Ishikawa (cell line): ENCODE results near the gene MYO5A.

Experiments
- CEBPB ChIP-seq: IDR thresholded peaks from 2 replicates; pipeline ENCODE4 v1.6.1; 2012
- CREB1 ChIP-seq: IDR thresholded peaks from 2 replicates; pipeline ENCODE4 v1.6.1; 2012; ENCODE audit warnings: low read depth
- EGR1 ChIP-seq: IDR thresholded peaks from 2 replicates; pipeline ENCODE4 v1.6.1; 2012
- EP300 ChIP-seq: IDR thresholded peaks from 2 replicates; pipeline ENCODE4 v1.6.1; 2012; ENCODE audit warnings: borderline replicate concordance
- FOXM1 ChIP-seq: IDR thresholded peaks from 2 replicates; pipeline ENCODE4 v1.6.1; 2012; ENCODE audit warnings: low read depth, borderline replicate concordance
- MAX ChIP-seq: IDR thresholded peaks from 2 replicates; pipeline ENCODE4 v1.6.1; 2012
- NFIC ChIP-seq: IDR thresholded peaks from 2 replicates; pipeline ENCODE4 v1.6.1; 2012
- RAD21 ChIP-seq: IDR thresholded peaks from 2 replicates; pipeline ENCODE4 v1.6.1; 2012; ENCODE audit warnings: low read depth
- REST ChIP-seq: IDR thresholded peaks from 2 replicates; pipeline ENCODE4 v1.6.1; 2012; ENCODE audit warnings: low read depth, mild to moderate bottlenecking
- TAF1 ChIP-seq: IDR thresholded peaks from 2 replicates; pipeline ENCODE4 v1.6.1; 2012; ENCODE audit warnings: low read depth, mild to moderate bottlenecking
- TCF12 ChIP-seq: IDR thresholded peaks from 2 replicates; pipeline ENCODE4 v1.6.1; 2012; ENCODE audit warnings: low read depth
- TEAD4 ChIP-seq: IDR thresholded peaks from 2 replicates; pipeline ENCODE4 v1.6.1; 2012
- YY1 ChIP-seq: IDR thresholded peaks from 2 replicates; pipeline ENCODE4 v1.6.1; 2012; ENCODE audit warnings: low read depth
- ZBTB7A ChIP-seq: IDR thresholded peaks from 2 replicates; pipeline ENCODE4 v1.6.1; 2012; ENCODE audit warnings: low read depth
- TF ChIP-seq, protein P1 (sequence below): IDR thresholded peaks from 2 replicates; pipeline ENCODE4 v1.6.1; 2012

Gene MYO5A

GRCh38 chr15:52361494-52361893, 167.2 kb downstream of the MYO5A start:
- TF ChIP-seq EP300 (no peak), TCF12 (no peak), REST (no peak), EGR1 (no peak), RAD21 (no peak), MAX (no peak), TAF1 (no peak), TEAD4 (no peak), YY1 (no peak)

GRCh38 chr15:52360229-52361203, 168.2 kb downstream of the MYO5A start:
- TF ChIP-seq EGR1 (no peak), TCF12 (no peak), TEAD4 (no peak), MAX (no peak), ZBTB7A (no peak), NFIC (no peak), CREB1 (no peak), EP300 (no peak), RAD21 (no peak), CEBPB (no peak), REST (no peak), FOXM1 (no peak), YY1 (no peak), TAF1 (no peak)
- TF ChIP-seq, protein P1, sequence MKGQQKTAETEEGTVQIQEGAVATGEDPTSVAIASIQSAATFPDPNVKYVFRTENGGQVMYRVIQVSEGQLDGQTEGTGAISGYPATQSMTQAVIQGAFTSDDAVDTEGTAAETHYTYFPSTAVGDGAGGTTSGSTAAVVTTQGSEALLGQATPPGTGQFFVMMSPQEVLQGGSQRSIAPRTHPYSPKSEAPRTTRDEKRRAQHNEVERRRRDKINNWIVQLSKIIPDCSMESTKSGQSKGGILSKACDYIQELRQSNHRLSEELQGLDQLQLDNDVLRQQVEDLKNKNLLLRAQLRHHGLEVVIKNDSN, result no peak

- TF ChIP-seq CREB1 (no peak), TCF12 (no peak), TAF1 (no peak), CEBPB (no peak), YY1 (no peak), NFIC (no peak), EGR1 (no peak), RAD21 (no peak), REST (no peak)
- TF ChIP-seq, protein P1, result no peak
These were observed 169.0 kb downstream of the MYO5A start for GRCh38 chr15:52359722-52360121.

DNA sequence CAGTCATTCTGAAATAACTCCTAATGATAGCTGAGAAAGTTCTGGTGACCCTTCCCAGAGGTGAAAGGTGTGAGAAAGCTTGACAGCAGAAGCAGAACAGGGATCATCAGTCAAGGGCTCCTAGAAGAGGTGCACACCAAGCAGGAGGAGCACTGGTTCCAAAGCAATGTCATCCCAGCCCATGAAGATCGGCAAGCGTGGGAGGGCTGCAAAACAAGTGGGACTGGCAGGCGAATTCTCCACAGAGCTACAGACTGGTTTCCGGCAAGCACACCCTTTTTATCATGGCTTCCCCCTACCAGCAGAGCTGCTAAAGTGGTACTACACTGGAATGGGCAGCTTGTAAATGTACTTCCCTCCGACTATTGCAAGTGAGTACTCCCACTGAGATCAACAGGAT, 170.7 kb downstream of the MYO5A start:
- TF ChIP-seq, protein P1, result no peak
- TF ChIP-seq TAF1 (no peak), EP300 (no peak), CEBPB (no peak), MAX (no peak)
